Hepatocyte (in vitro differentiated cells): Measurements from ENCODE around the gene CPLX1. TPM values are rescaled to one million over a fixed set of nuclear protein-coding genes. Genes with fewer than 3 reads are reported as not detected.
A peak's percentile ranks its signal among the peaks of the same experiment; 100 is the strongest.
"Not testable (repeated sequence)": the region's sequence is repeated elsewhere in the genome, so short reads cannot be mapped to it uniquely, and the experiment has no call there.

Source experiments
- DNase-seq: peaks from one replicate; pipeline ENCODE4 v3.0.0-alpha.2; 2016; ENCODE audit warnings: low spot score
- H2AFZ ChIP-seq: fragments of 200-600 bp; sonication (generic); 2 replicates; pipeline ENCODE4 v1.6.0; 2016; ENCODE audit warnings: antibody characterized with exemption, mild to moderate bottlenecking
- H3K27ac ChIP-seq: fragments of 200-600 bp; sonication (generic); 2 replicates; pipeline ENCODE4 v1.5.1; 2016; ENCODE audit warnings: mild to moderate bottlenecking
- H3K27me3 ChIP-seq: fragments of 200-600 bp; sonication (generic); 2 replicates; pipeline ENCODE4 v1.6.1; 2016
- H3K36me3 ChIP-seq: fragments of 200-600 bp; sonication (generic); replicated peaks from 2 replicates; pipeline ENCODE4 v1.5.1; 2016; ENCODE audit warnings: low read depth; ENCODE audit not compliant: insufficient read depth
- H3K4me1 ChIP-seq: fragments of 200-600 bp; sonication (generic); 2 replicates; pipeline ENCODE4 v1.5.1; 2016; ENCODE audit warnings: mild to moderate bottlenecking, moderate library complexity; ENCODE audit not compliant: insufficient read depth
- H3K4me2 ChIP-seq: fragments of 200-600 bp; sonication (generic); 2 replicates; pipeline ENCODE4 v1.6.0; 2016
- H3K4me3 ChIP-seq: fragments of 200-600 bp; sonication (generic); 2 replicates; pipeline ENCODE4 v1.5.1; 2016; ENCODE audit warnings: mild to moderate bottlenecking
- H3K79me2 ChIP-seq: fragments of 200-600 bp; sonication (generic); 2 replicates; pipeline ENCODE4 v1.6.0; 2017; ENCODE audit warnings: mild to moderate bottlenecking
- H3K9me2 ChIP-seq: fragments of 200-600 bp; sonication (generic); replicated peaks from 2 replicates; pipeline ENCODE4 v1.6.0; 2017; ENCODE audit warnings: mild to moderate bottlenecking; ENCODE audit not compliant: insufficient read depth
- H3K9me3 ChIP-seq: fragments of 200-600 bp; sonication (generic); 2 replicates; pipeline ENCODE4 v1.5.1; 2016; ENCODE audit warnings: low read depth, mild to moderate bottlenecking
- H4K20me1 ChIP-seq: fragments of 200-600 bp; sonication (generic); 2 replicates; pipeline ENCODE4 v1.6.0; 2016; ENCODE audit warnings: mild to moderate bottlenecking; ENCODE audit not compliant: insufficient read depth, poor library complexity, severe bottlenecking
- EZH2 ChIP-seq: fragments of 200-600 bp; sonication (generic); IDR thresholded peaks from 2 replicates; pipeline ENCODE4 v1.6.1; 2016; ENCODE audit warnings: antibody characterized with exemption, mild to moderate bottlenecking, borderline replicate concordance
- EZH2phosphoT487 ChIP-seq: fragments of 200-600 bp; sonication (generic); IDR thresholded peaks from one replicate; pipeline ENCODE4 v1.6.1; 2018; ENCODE audit warnings: antibody characterized with exemption, mild to moderate bottlenecking, low read depth, moderate library complexity; ENCODE audit not compliant: unreplicated experiment, severe bottlenecking
- WGBS: methylation state at CpG from one replicate; pipeline ENCODE4 v1.1.6; 2016; ENCODE audit warnings: low lambda C conversion rate; ENCODE audit errors: missing lambda C conversion rate; 5-methylcytosine and 5-hydroxymethylcytosine counted together
- polyA plus RNA-seq: library from polyadenylated mRNA; unstranded; fragments of >200 nt; fragmentation: Nextera tagmentation; extraction: Ambion mirVana; gene quantifications from 2 replicates; pipeline ENCODE4 v1.2.1, GENCODE V29; 2016
- total RNA-seq: library from RNA; depleted of rRNA; stranded (reverse); fragments of >200 nt; gene quantifications from 2 replicates; pipeline ENCODE4 v1.2.3, GENCODE V29; 2014
- TF ChIP-seq, protein P1 (sequence below): fragments of 200-600 bp; sonication (generic); IDR thresholded peaks from 2 replicates; pipeline ENCODE4 v1.5.1; 2016; ENCODE audit warnings: antibody characterized with exemption, mild to moderate bottlenecking; ENCODE audit not compliant: poor library complexity

CPLX1 gene
- total and polyA plus RNA-seq, 2 experiments from 2014 or later: 0.30 to 2.0 TPM

DNA sequence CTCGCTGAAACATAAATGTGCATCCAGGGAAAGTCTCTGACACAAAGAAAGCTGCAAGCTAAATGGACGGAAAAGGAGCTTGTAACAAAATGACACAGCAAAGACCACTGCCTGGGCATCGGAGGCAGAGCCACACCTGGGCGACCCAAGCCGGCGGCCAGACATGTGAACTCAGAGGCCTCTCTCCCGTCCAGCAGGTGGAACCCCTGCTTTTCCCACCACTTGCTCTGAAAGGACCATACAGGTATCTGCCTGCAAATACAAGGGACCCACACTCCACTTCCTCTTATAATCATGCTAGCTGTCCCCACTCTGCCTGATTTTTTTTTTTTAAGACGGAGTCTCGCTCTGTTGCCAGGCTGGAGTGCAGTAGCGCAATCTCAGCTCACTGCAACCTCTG, 12.0 kb downstream of the CPLX1 start:
- Histone ChIP-seq H2AFZ (no peak overlapping the region), H3K9me3 (no peaks in the 10 kb centered on the region), H3K9me2 (no peaks in the 10 kb centered on the region), H3K27me3 (peaks cover 17% of the 10 kb centered on the region), H3K79me2 (no peaks in the 10 kb centered on the region), H3K27ac (no peak overlapping the region), H4K20me1 (no peaks in the 10 kb centered on the region), H3K4me2 (no peak overlapping the region), H3K4me1 (no peaks in the 10 kb centered on the region), H3K4me3 (no peak overlapping the region), H3K36me3 (no peaks in the 10 kb centered on the region)
- TF ChIP-seq, protein P1, sequence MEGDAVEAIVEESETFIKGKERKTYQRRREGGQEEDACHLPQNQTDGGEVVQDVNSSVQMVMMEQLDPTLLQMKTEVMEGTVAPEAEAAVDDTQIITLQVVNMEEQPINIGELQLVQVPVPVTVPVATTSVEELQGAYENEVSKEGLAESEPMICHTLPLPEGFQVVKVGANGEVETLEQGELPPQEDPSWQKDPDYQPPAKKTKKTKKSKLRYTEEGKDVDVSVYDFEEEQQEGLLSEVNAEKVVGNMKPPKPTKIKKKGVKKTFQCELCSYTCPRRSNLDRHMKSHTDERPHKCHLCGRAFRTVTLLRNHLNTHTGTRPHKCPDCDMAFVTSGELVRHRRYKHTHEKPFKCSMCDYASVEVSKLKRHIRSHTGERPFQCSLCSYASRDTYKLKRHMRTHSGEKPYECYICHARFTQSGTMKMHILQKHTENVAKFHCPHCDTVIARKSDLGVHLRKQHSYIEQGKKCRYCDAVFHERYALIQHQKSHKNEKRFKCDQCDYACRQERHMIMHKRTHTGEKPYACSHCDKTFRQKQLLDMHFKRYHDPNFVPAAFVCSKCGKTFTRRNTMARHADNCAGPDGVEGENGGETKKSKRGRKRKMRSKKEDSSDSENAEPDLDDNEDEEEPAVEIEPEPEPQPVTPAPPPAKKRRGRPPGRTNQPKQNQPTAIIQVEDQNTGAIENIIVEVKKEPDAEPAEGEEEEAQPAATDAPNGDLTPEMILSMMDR: peak; percentile 7
- TF ChIP-seq EZH2: no peak
- no peak for TF ChIP-seq EZH2phosphoT487
- no peak for DNase-seq
- 59% methylated on average over 10 of the region's 10 CpGs for WGBS

GRCh38 chr4:808860-809570, 16.9 kb downstream of the CPLX1 start:
- peaks cover 11% of the 10 kb centered on the region for H3K27me3 ChIP-seq
- H2AFZ ChIP-seq: no peak overlapping the region
- no peaks in the 10 kb centered on the region for H3K79me2 ChIP-seq
- H3K27ac ChIP-seq: no peak overlapping the region
- 93% methylated on average over 29 of the region's 30 CpGs for WGBS
- H3K9me3 ChIP-seq: no peaks in the 10 kb centered on the region
- TF ChIP-seq EZH2phosphoT487 (no peak), EZH2 (no peak)
- TF ChIP-seq, protein P1: no peak
- no peak for DNase-seq
- no peak overlapping the region for H3K4me2 ChIP-seq
- H3K4me1 ChIP-seq: no peaks in the 10 kb centered on the region
- no peaks in the 10 kb centered on the region for H3K36me3 ChIP-seq
- no peaks in the 10 kb centered on the region for H4K20me1 ChIP-seq
- no peak overlapping the region for H3K4me3 ChIP-seq
- H3K9me2 ChIP-seq: no peaks in the 10 kb centered on the region

DNA sequence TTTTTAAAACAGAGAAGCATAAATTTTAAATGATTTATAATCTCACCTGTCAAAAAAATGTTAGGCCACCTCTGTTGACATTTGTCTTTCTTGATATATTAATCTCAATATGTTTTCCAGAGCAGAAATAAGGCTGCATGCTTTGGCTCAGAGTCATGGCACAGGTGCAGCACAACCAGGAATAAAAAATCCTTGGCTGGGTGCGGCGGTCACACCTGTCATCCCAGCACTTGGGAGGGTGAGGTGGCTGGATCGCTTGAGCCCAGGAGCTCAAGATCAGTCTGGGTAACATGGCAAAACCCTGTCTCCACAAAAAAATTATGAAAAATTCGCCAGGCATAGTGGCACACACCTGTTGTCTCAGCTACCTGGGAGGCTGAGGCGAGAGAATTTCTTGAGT, 18.1 kb downstream of the CPLX1 start:
- WGBS: 85% methylated on average over 5 of the region's 5 CpGs

GRCh38 chr4:806979-807378, 18.9 kb downstream of the CPLX1 start:
- H4K20me1 ChIP-seq, H3K9me3 ChIP-seq, H3K4me2 ChIP-seq, H3K36me3 ChIP-seq, DNase-seq, H3K4me3 ChIP-seq, H3K27me3 ChIP-seq, H2AFZ ChIP-seq, H3K79me2 ChIP-seq, H3K27ac ChIP-seq, H3K9me2 ChIP-seq, H3K4me1 ChIP-seq: not testable (repeated sequence)
- WGBS: 89% methylated on average over 4 of the region's 4 CpGs

More for the DNA sequence above, 18.1 kb downstream of the CPLX1 start:
- peaks cover 3% of the 10 kb centered on the region for H3K27me3 ChIP-seq
- no peaks in the 10 kb centered on the region for H3K9me2 ChIP-seq
- TF ChIP-seq EZH2 (no peak), EZH2phosphoT487 (no peak)
- TF ChIP-seq, protein P1: no peak
- H3K9me3 ChIP-seq: no peaks in the 10 kb centered on the region
- no peak overlapping the region for H2AFZ ChIP-seq
- no peaks in the 10 kb centered on the region for H3K4me1 ChIP-seq
- no peak for DNase-seq
- H4K20me1 ChIP-seq: no peaks in the 10 kb centered on the region
- H3K36me3 ChIP-seq: no peaks in the 10 kb centered on the region
- no peak overlapping the region for H3K4me3 ChIP-seq
- H3K79me2 ChIP-seq: no peaks in the 10 kb centered on the region
- no peak overlapping the region for H3K27ac ChIP-seq
- no peak overlapping the region for H3K4me2 ChIP-seq
